Ovary (tissue), 9 donors: ENCODE measurements around the gene ADCY9. TPM values are rescaled to one million over a fixed set of nuclear protein-coding genes. Genes with fewer than 3 reads are reported as not detected.

Experiments used
- DNase-seq, 5 donors: peaks; one replicate each; pipeline ENCODE4 v3.0.0-alpha.2; 2019 to 2020
- H3K27ac ChIP-seq, 2 donors: fragments of 200-600 bp; one replicate each; pipeline versions ENCODE4 v1.5.1 to v1.8.0; 2019 to 2022
- H3K27me3 ChIP-seq: fragments of 200-600 bp; one replicate; pipeline ENCODE4 v1.8.0; 2022
- H3K36me3 ChIP-seq: fragments of 200-600 bp; sonication (generic); one replicate; pipeline ENCODE4 v1.5.1; 2019
- H3K4me1 ChIP-seq: one replicate; pipeline ENCODE4 v1.8.1; 2013; ENCODE audit warnings: mild to moderate bottlenecking, moderate library complexity; ENCODE audit not compliant: insufficient read depth
- H3K4me3 ChIP-seq: fragments of 200-600 bp; sonication (generic); one replicate; pipeline ENCODE4 v1.5.1; 2017
- H3K9me3 ChIP-seq, 2 donors: fragments of 200-600 bp in 1 of 2; sonication (generic) in 1 of 2; one replicate each; pipeline versions ENCODE4 v1.5.1 to v1.8.1; 2013 to 2019; ENCODE audit warnings: mild to moderate bottlenecking in 1 of 2, moderate library complexity in 1 of 2
- CTCF ChIP-seq, 3 donors: fragments of 450-650 bp in 2 of 3; fragments of 200-600 bp in 1 of 3; IDR thresholded peaks; one replicate each; pipeline versions ENCODE4 v1.5.1 to v1.8.0; 2016 to 2022; ENCODE audit warnings: antibody characterized with exemption in 3 of 3, mild to moderate bottlenecking in 1 of 3
- EP300 ChIP-seq: sonication (generic); formaldehyde crosslinking; IDR thresholded peaks from one replicate; pipeline ENCODE4 v1.6.1; 2017; ENCODE audit warnings: antibody characterized with exemption
- POLR2A ChIP-seq: fragments of 450-650 bp; IDR thresholded peaks from one replicate; pipeline ENCODE4 v1.6.1; 2017; ENCODE audit warnings: antibody characterized with exemption, mild to moderate bottlenecking, moderate library complexity
- WGBS, 3 donors: extraction: QIAGEN DNeasy Blood & Tissue Kit in 1 of 3; methylation state at CpG; one replicate each; pipeline versions ENCODE4 v1.1.5 to v1.1.7; 2013 to 2017; 5-methylcytosine and 5-hydroxymethylcytosine counted together
- intact Hi-C, 4 donors: fragments of 100-400 bp; cut with DNase I; formaldehyde crosslinking; loops; one replicate each; pipeline versions ENCODE4 v1.11.0 to v1.15.1; 2022 to 2023
- polyA plus RNA-seq, 2 donors: library from polyadenylated mRNA; stranded (reverse); fragments of 200-250 nt in 1 of 2; fragments of 350-450 nt in 1 of 2; fragmentation: Illumina TruSeq in 1 of 2; extraction: RNeasy Lipid Tissue Mini Kit (QIAGEN cat#74804) in 1 of 2; gene quantifications; one replicate each; pipeline ENCODE4 v1.2.3, GENCODE V29; 2013 to 2014
- total RNA-seq, 7 donors: library from RNA; depleted of rRNA in 2 of 7; stranded (reverse); fragments of >200 nt in 2 of 7; fragmentation: NEBNext Ultra II Directional in 3 of 7; extraction: Animal tissue kit (Norgen Biotek cat#: 25700) in 3 of 7; gene quantifications; one replicate each; pipeline versions ENCODE4 v1.1.0 to v1.2.4, GENCODE V29; 2016 to 2023
- donor health status: DM: no; HTN: no; CAD: no; lungs with moderate emphysema.
- donor health status: DM: no; HTN: no; CAD: no.
- donor health status: Bipolar disorder and iron deficiency.
- donor health status: DM: yes; HTN: yes; CAD: no.
- donor health status: DM: no; HTN: no; CAD: no.
- donor health status: DM: yes; HTN: yes; CAD: no.

ADCY9 gene
- total and polyA plus RNA-seq, 9 donors, result 10.7 to 31.3 (median 23.3) TPM

GRCh38 chr16:4087990-4088577 is 28.2 kb downstream of the ADCY9 start:
- Histone ChIP-seq H3K4me3 (no peak overlapping the region), H3K27ac (no peak overlapping the region), H3K36me3 (no peaks in the 10 kb centered on the region), H3K4me1 (peaks cover 3% of the 10 kb centered on the region), H3K9me3 (no peaks in the 10 kb centered on the region), H3K27me3 (no peaks in the 10 kb centered on the region)
- 89 to 95% (median 95%) methylated on average over 7 of the region's 7 CpGs for WGBS, 3 donors
- intact Hi-C loops, result no loop called here
- no peak for TF ChIP-seq POLR2A
- no peak for TF ChIP-seq EP300
- TF ChIP-seq CTCF (IDR thresholded peaks at IDR 0.05), result no peak
- no peak for DNase-seq

- no peak for DNase-seq
- Histone ChIP-seq H3K36me3 (no peaks in the 10 kb centered on the region), H3K27ac (no peak overlapping the region), H3K27me3 (no peaks in the 10 kb centered on the region), H3K4me1 (peaks cover 7% of the 10 kb centered on the region), H3K4me3 (no peak overlapping the region), H3K9me3 (no peaks in the 10 kb centered on the region)
- 71 to 79% (median 75%) methylated on average over 12 of the region's 12 CpGs for WGBS, 3 donors
- TF ChIP-seq CTCF (IDR thresholded peaks at IDR 0.05), result no peak
- TF ChIP-seq POLR2A, result no peak
- TF ChIP-seq EP300, result no peak
- intact Hi-C loops, result no loop called here
Observed at GRCh38 chr16:4087099-4087885, 28.9 kb downstream of the ADCY9 start.

GRCh38 chr16:4086153-4086552 is 30.1 kb downstream of the ADCY9 start:
- no peak for DNase-seq
- TF ChIP-seq CTCF (IDR thresholded peaks at IDR 0.05) (no peak), POLR2A (no peak), EP300 (no peak)
- H3K4me1 ChIP-seq, result peaks cover 11% of the 10 kb centered on the region
- H3K9me3 ChIP-seq, result no peaks in the 10 kb centered on the region
- no peak overlapping the region for H3K27ac ChIP-seq
- H3K27me3 ChIP-seq, result no peaks in the 10 kb centered on the region
- no peaks in the 10 kb centered on the region for H3K36me3 ChIP-seq
- WGBS, 3 donors, result 87 to 94% (median 90%) methylated on average over 15 of the region's 15 CpGs
- H3K4me3 ChIP-seq, result no peak overlapping the region
- intact Hi-C loops, result no loop called here

- Histone ChIP-seq H3K9me3 (no peaks in the 10 kb centered on the region), H3K27me3 (no peaks in the 10 kb centered on the region), H3K4me3 (no peak overlapping the region), H3K36me3 (no peaks in the 10 kb centered on the region), H3K27ac (no peak overlapping the region), H3K4me1 (peaks cover 11% of the 10 kb centered on the region)
- WGBS, 3 donors, result 84 to 89% (median 88%) methylated on average over 12 of the region's 12 CpGs
- DNase-seq, result no peak
- intact Hi-C loops, result no loop called here
- TF ChIP-seq EP300, result no peak
- TF ChIP-seq CTCF (IDR thresholded peaks at IDR 0.05), result no peak
- TF ChIP-seq POLR2A, result no peak
Observed at GRCh38 chr16:4085405-4085970, 30.8 kb downstream of the ADCY9 start.
